H9 (cell line): ENCODE results near the gene CATSPER1. TPM values are rescaled to one million over a fixed set of nuclear protein-coding genes. Genes with fewer than 3 reads are reported as not detected.

Experiments used
- DNase-seq: peaks from one replicate; pipeline ENCODE4 v3.0.0-alpha.2; 2017
- H2AFZ ChIP-seq: one replicate; pipeline ENCODE4 v1.6.1; 2013; ENCODE audit warnings: mild to moderate bottlenecking, low read length, control low read depth, moderate library complexity
- H2AK5ac ChIP-seq: 2 replicates; pipeline ENCODE4 v1.6.1; 2013; ENCODE audit warnings: low read length, control low read depth, mixed read lengths; ENCODE audit not compliant: insufficient read length
- H2BK120ac ChIP-seq: one replicate; pipeline ENCODE4 v1.6.1; 2013; ENCODE audit warnings: low read depth, mild to moderate bottlenecking, low read length, control low read depth, inconsistent platforms; ENCODE audit not compliant: poor library complexity, severe bottlenecking
- H2BK12ac ChIP-seq: 2 replicates; pipeline ENCODE4 v1.6.1; 2013; ENCODE audit warnings: low read length, control low read depth, mixed read lengths, low read depth; ENCODE audit not compliant: insufficient read length
- H2BK15ac ChIP-seq: 2 replicates; pipeline ENCODE4 v1.6.1; 2013; ENCODE audit warnings: low read depth, low read length, control low read depth
- H2BK20ac ChIP-seq: one replicate; pipeline ENCODE4 v1.6.1; 2013; ENCODE audit warnings: low read depth, mild to moderate bottlenecking, low read length, control low read depth, inconsistent platforms; ENCODE audit not compliant: poor library complexity, severe bottlenecking
- H2BK5ac ChIP-seq: 2 replicates; pipeline ENCODE4 v1.6.1; 2013; ENCODE audit warnings: low read length, control low read depth, mixed read lengths; ENCODE audit not compliant: insufficient read length
- H3K14ac ChIP-seq: 2 replicates; pipeline ENCODE4 v1.6.1; 2013; ENCODE audit warnings: low read length, control low read depth; ENCODE audit not compliant: insufficient read depth
- H3K18ac ChIP-seq: 2 replicates; pipeline ENCODE4 v1.6.1; 2013; ENCODE audit warnings: low read depth, mild to moderate bottlenecking, mixed read lengths, low read length, control low read depth; ENCODE audit not compliant: insufficient read length
- H3K23ac ChIP-seq: 2 replicates; pipeline ENCODE4 v1.6.1; 2013; ENCODE audit warnings: low read length, control low read depth, mixed read lengths, low read depth; ENCODE audit not compliant: insufficient read length
- H3K23me2 ChIP-seq: 2 replicates; pipeline ENCODE4 v1.6.1; 2013; ENCODE audit warnings: low read depth, mild to moderate bottlenecking, mixed read lengths, low read length, control low read depth; ENCODE audit not compliant: insufficient read length, poor library complexity, severe bottlenecking
- H3K27ac ChIP-seq: 2 replicates; pipeline ENCODE4 v1.5.1; 2013; ENCODE audit warnings: low read length, control low read depth, mixed read lengths, low read depth; ENCODE audit not compliant: insufficient read length
- H3K27me3 ChIP-seq: 2 replicates; pipeline ENCODE4 v1.6.1; 2013; ENCODE audit warnings: low read length, control low read depth, inconsistent platforms; ENCODE audit not compliant: insufficient read depth
- H3K4ac ChIP-seq: 2 replicates; pipeline ENCODE4 v1.6.1; 2013; ENCODE audit warnings: low read depth, mild to moderate bottlenecking, control low read depth, inconsistent platforms, low read length, moderate library complexity
- H3K4me1 ChIP-seq: 2 replicates; pipeline ENCODE4 v1.6.1; 2013; ENCODE audit warnings: low read length, control low read depth, inconsistent platforms; ENCODE audit not compliant: insufficient read depth
- H3K4me2 ChIP-seq: 2 replicates; pipeline ENCODE4 v1.6.1; 2013; ENCODE audit warnings: low read length, control low read depth, mixed read lengths; ENCODE audit not compliant: insufficient read length, insufficient read depth
- H3K56ac ChIP-seq: 2 replicates; pipeline ENCODE4 v1.6.1; 2013; ENCODE audit warnings: low read depth, mild to moderate bottlenecking, mixed read lengths, low read length, control low read depth; ENCODE audit not compliant: insufficient read length
- H3K79me1 ChIP-seq: 2 replicates; pipeline ENCODE4 v1.6.1; 2013; ENCODE audit warnings: low read depth, mild to moderate bottlenecking, moderate library complexity, low read length, control low read depth, inconsistent platforms; ENCODE audit not compliant: insufficient read depth, poor library complexity, severe bottlenecking
- H3K79me2 ChIP-seq: 2 replicates; pipeline ENCODE4 v1.6.1; 2013; ENCODE audit warnings: low read length, control low read depth, inconsistent platforms; ENCODE audit not compliant: insufficient read depth
- H3K9ac ChIP-seq: 2 replicates; pipeline ENCODE4 v1.6.1; 2013; ENCODE audit warnings: low read length, control low read depth, mixed read lengths; ENCODE audit not compliant: insufficient read length; ENCODE audit errors: extremely low read depth
- H3K9me3 ChIP-seq: one replicate; pipeline ENCODE4 v1.6.1; 2013; ENCODE audit warnings: low read depth, low read length, inconsistent platforms; ENCODE audit not compliant: control insufficient read depth
- H3T11ph ChIP-seq: one replicate; pipeline ENCODE4 v1.6.1; 2013; ENCODE audit warnings: mild to moderate bottlenecking, low read length, control low read depth, inconsistent platforms
- H4K20me1 ChIP-seq: one replicate; pipeline ENCODE4 v1.6.1; 2013; ENCODE audit not compliant: control insufficient read depth, insufficient read length, insufficient read depth
- H4K5ac ChIP-seq: 2 replicates; pipeline ENCODE4 v1.6.1; 2013; ENCODE audit warnings: low read depth, mild to moderate bottlenecking, mixed read lengths, low read length, control low read depth; ENCODE audit not compliant: insufficient read length
- H4K8ac ChIP-seq: replicated peaks from 2 replicates; pipeline ENCODE4 v1.6.1; 2013; ENCODE audit warnings: low read length, control low read depth, mixed read lengths, low read depth; ENCODE audit not compliant: insufficient read length
- H4K91ac ChIP-seq: 2 replicates; pipeline ENCODE4 v1.6.1; 2013; ENCODE audit warnings: low read depth, mild to moderate bottlenecking, moderate library complexity, mixed read lengths, low read length, control low read depth; ENCODE audit not compliant: insufficient read length
- H3K27ac Mint-ChIP-seq, 3 experiments: 2 replicates in 2 of 3; 3 replicates in 1 of 3; pipeline ENCODE4 v1.8.0; 2020 to 2021; ENCODE audit warnings: mixed read lengths in 3 of 3, mild to moderate bottlenecking in 1 of 3, moderate library complexity in 1 of 3
- H3K27me3 Mint-ChIP-seq: 2 replicates; pipeline ENCODE4 v1.8.0; 2021; ENCODE audit warnings: low read depth, mild to moderate bottlenecking, moderate library complexity, mixed read lengths
- H3K36me3 Mint-ChIP-seq, 3 experiments: 2 replicates in 2 of 3; 3 replicates in 1 of 3; pipeline ENCODE4 v1.8.0; 2020 to 2021; ENCODE audit warnings: low read depth in 3 of 3, mixed read lengths in 3 of 3; ENCODE audit not compliant: insufficient read depth in 1 of 3
- H3K4me1 Mint-ChIP-seq, 2 experiments: 2 replicates each; pipeline ENCODE4 v1.8.0; 2020; ENCODE audit warnings: mixed read lengths in 2 of 2
- H3K4me3 Mint-ChIP-seq, 2 experiments: 2 replicates in 1 of 2; 3 replicates in 1 of 2; pipeline ENCODE4 v1.8.0; 2020 to 2021; ENCODE audit warnings: mild to moderate bottlenecking in 2 of 2, mixed read lengths in 2 of 2, moderate library complexity in 1 of 2
- H3K9me3 Mint-ChIP-seq, 2 experiments: 2 replicates in 1 of 2; 3 replicates in 1 of 2; pipeline ENCODE4 v1.8.0; 2020; ENCODE audit warnings: mild to moderate bottlenecking in 2 of 2, mixed read lengths in 2 of 2, moderate library complexity in 1 of 2
- WGBS: extraction: QIAGEN DNeasy Blood & Tissue Kit; methylation state at CpG from one replicate; pipeline ENCODE4 v1.1.7; 2013; ENCODE audit warnings: missing lambda C conversion rate, low lambda C conversion rate, mixed read lengths; ENCODE audit not compliant: insufficient read length; ENCODE audit errors: extremely low coverage; 5-methylcytosine and 5-hydroxymethylcytosine counted together
- total RNA-seq: library from RNA; stranded (reverse); gene quantifications from 2 replicates; pipeline ENCODE4 v1.2.1, GENCODE V29; 2021
- TF ChIP-seq, protein P1 (sequence below): fragments of 200-600 bp; sonication (generic); conservative IDR thresholded peaks from 3 replicates; pipeline ENCODE4 v1.8.0; 2021; ENCODE audit warnings: antibody characterized with exemption, mild to moderate bottlenecking

Gene CATSPER1
- total RNA-seq, 1 experiment from 2014 or later = not detected

DNA sequence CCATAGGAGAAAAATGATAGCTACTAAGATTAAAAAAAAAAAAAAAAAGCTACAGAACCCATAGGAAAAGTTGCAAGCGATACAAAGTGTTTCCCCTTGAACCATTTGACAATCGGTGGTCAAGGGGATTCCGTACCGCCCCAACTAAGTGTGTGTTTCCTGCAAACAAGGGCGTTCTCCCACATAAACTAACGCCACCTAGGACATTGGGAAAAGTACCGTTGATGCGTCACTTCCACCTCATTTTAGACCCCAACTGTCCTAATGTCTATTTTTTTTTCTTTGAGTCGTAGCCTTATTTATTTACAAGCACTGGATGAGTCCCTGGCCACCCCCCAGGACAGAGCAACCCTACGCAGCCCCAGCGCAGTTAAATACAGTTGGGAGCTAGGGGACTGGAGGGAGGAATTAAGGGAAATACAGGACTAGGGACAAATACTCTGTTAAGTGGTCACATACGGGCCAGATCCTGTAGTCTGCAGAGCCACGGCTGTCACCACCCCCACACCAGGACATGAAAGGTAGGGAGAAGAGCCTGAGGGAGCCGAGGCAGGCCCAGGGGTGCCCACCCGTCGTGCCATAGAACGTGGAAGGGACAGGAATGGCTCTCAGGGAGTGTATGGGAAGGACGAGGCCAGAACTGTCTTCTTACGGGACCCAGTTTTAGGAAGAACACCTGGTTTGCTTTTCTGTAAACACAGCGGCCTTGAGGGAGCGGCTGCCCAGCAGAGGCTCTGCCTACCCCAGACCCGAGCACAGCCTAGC, 43.3 kb downstream of the CATSPER1 start:
- H3K56ac ChIP-seq = no peak overlapping the region
- no peaks in the 10 kb centered on the region for H3K9me3 ChIP-seq
- H4K8ac ChIP-seq = no peak overlapping the region
- H3K79me1 ChIP-seq = no peaks in the 10 kb centered on the region
- no peak overlapping the region for H2AK5ac ChIP-seq
- H3K27ac ChIP-seq = no peak overlapping the region
- no peaks in the 10 kb centered on the region for H3K4me1 Mint-ChIP-seq
- no peak overlapping the region for H3K23ac ChIP-seq
- H3T11ph ChIP-seq = no peak overlapping the region
- no peak overlapping the region for H3K4me2 ChIP-seq
- H3K4me1 ChIP-seq = no peaks in the 10 kb centered on the region
- H2BK20ac ChIP-seq = no peak overlapping the region
- H4K5ac ChIP-seq = no peak overlapping the region
- no peaks in the 10 kb centered on the region; the same call in none of the 2 replicates for H3K27me3 Mint-ChIP-seq
- H3K27me3 ChIP-seq = no peaks in the 10 kb centered on the region
- H2BK5ac ChIP-seq = no peak overlapping the region
- H3K14ac ChIP-seq = no peak overlapping the region
- H3K27ac Mint-ChIP-seq = 0 out of 7 replicates have a peak overlapping the region, but pooled peaks of 1 of the 3 experiments have one; percentile 36
- H3K18ac ChIP-seq = no peak overlapping the region
- no peak overlapping the region for H4K91ac ChIP-seq
- TF ChIP-seq, protein P1, sequence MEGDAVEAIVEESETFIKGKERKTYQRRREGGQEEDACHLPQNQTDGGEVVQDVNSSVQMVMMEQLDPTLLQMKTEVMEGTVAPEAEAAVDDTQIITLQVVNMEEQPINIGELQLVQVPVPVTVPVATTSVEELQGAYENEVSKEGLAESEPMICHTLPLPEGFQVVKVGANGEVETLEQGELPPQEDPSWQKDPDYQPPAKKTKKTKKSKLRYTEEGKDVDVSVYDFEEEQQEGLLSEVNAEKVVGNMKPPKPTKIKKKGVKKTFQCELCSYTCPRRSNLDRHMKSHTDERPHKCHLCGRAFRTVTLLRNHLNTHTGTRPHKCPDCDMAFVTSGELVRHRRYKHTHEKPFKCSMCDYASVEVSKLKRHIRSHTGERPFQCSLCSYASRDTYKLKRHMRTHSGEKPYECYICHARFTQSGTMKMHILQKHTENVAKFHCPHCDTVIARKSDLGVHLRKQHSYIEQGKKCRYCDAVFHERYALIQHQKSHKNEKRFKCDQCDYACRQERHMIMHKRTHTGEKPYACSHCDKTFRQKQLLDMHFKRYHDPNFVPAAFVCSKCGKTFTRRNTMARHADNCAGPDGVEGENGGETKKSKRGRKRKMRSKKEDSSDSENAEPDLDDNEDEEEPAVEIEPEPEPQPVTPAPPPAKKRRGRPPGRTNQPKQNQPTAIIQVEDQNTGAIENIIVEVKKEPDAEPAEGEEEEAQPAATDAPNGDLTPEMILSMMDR = no peak
- H3K79me2 ChIP-seq = no peaks in the 10 kb centered on the region
- no peak overlapping the region for H2BK15ac ChIP-seq
- no peak overlapping the region; a peak in 1 of 5 replicates for H3K4me3 Mint-ChIP-seq
- no peaks in the 10 kb centered on the region for H3K23me2 ChIP-seq
- WGBS = no CpG with 5 or more reads among the region's 22 CpGs
- DNase-seq = no peak
- no peak overlapping the region for H3K9ac ChIP-seq
- H2BK12ac ChIP-seq = no peak overlapping the region
- H3K36me3 Mint-ChIP-seq = peaks cover 9 to 17% (median 14%) of the 10 kb centered on the region in 3 experiments; a peak in 6 of 7 replicates
- no peaks in the 10 kb centered on the region for H4K20me1 ChIP-seq
- H3K4ac ChIP-seq = no peak overlapping the region; the same call in 1 of the 2 replicates
- no peak overlapping the region for H2BK120ac ChIP-seq
- no peaks in the 10 kb centered on the region for H3K9me3 Mint-ChIP-seq
- no peak overlapping the region for H2AFZ ChIP-seq
